ENCODE results near the gene EFHC1.

Gene EFHC1

DNA sequence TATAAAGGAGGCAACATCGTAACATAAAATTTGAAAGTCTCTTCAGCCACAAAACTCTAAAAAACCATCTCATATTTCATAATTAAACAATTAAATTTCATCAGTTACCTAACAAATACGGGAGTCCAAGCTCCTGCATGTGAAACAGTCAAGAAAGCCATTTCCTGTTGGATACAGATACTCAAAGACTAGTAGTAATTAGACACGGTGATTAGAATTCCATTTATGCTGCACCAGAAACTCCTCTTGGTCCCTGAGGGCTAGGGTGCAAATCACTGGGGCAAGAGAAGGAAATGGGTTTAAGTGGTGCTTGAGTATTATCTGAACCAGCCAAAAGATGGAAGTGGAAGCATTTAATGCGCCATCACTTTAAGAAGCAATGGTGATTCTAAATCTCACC is 129.3 kb downstream of the EFHC1 start:
- no peaks in the 10 kb centered on the region for H3K27me3 ChIP-seq
- H3K9me3 ChIP-seq, result no peaks in the 10 kb centered on the region
- H3K4me3 ChIP-seq (ENCODE audit: low read depth in 1 of 2, low read length in 1 of 2), result no peak overlapping the region
- H3K4me1 ChIP-seq (ENCODE audit: control insufficient read depth in 1 of 2, insufficient read depth in 1 of 2, low read depth in 1 of 2, low read length in 1 of 2), result peaks cover 8 to 9% of the 10 kb centered on the region in 2 experiments
- no peaks in the 10 kb centered on the region for H3K36me3 ChIP-seq
- no peak overlapping the region for H3K27ac ChIP-seq
- TF ChIP-seq, protein P1, sequence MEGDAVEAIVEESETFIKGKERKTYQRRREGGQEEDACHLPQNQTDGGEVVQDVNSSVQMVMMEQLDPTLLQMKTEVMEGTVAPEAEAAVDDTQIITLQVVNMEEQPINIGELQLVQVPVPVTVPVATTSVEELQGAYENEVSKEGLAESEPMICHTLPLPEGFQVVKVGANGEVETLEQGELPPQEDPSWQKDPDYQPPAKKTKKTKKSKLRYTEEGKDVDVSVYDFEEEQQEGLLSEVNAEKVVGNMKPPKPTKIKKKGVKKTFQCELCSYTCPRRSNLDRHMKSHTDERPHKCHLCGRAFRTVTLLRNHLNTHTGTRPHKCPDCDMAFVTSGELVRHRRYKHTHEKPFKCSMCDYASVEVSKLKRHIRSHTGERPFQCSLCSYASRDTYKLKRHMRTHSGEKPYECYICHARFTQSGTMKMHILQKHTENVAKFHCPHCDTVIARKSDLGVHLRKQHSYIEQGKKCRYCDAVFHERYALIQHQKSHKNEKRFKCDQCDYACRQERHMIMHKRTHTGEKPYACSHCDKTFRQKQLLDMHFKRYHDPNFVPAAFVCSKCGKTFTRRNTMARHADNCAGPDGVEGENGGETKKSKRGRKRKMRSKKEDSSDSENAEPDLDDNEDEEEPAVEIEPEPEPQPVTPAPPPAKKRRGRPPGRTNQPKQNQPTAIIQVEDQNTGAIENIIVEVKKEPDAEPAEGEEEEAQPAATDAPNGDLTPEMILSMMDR (IDR thresholded peaks at IDR 0.05), result no peak

DNA sequence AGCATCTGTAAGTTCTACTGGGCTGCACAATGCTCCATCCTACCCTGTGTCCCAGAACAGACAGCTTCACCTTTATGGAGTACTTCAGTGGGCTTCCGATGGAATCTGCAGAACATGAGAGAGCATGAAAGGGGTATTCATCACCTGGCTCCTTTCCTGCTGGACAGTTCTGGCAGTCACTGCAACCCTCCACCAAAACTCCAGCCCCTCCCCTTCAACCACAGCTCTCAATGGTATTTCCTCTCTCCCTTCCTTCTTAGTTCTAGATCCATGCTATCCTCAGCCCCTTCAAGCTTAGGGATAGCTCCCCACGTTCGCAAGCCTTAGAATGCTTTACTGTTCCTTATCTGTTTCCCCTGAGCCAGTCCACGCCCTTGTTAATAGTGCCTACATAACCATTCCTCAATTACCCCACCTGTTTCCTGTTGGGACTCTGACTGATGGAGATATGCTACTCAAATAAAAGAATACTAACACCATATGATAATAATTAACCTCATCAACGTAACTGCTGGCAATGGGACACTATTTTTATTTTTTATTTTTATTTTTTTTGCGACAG is 130.0 kb downstream of the EFHC1 start:
- no peaks in the 10 kb centered on the region for H3K9me3 ChIP-seq
- TF ChIP-seq, protein P1 (IDR thresholded peaks at IDR 0.05), result no peak
- no peaks in the 10 kb centered on the region for H3K36me3 ChIP-seq
- no peak overlapping the region for H3K4me3 ChIP-seq (ENCODE audit: low read depth in 1 of 2, low read length in 1 of 2)
- peaks cover 8 to 9% of the 10 kb centered on the region in 2 experiments for H3K4me1 ChIP-seq (ENCODE audit: control insufficient read depth in 1 of 2, insufficient read depth in 1 of 2, low read depth in 1 of 2, low read length in 1 of 2)
- H3K27me3 ChIP-seq, result no peaks in the 10 kb centered on the region
- H3K27ac ChIP-seq, result no peak overlapping the region

DNA sequence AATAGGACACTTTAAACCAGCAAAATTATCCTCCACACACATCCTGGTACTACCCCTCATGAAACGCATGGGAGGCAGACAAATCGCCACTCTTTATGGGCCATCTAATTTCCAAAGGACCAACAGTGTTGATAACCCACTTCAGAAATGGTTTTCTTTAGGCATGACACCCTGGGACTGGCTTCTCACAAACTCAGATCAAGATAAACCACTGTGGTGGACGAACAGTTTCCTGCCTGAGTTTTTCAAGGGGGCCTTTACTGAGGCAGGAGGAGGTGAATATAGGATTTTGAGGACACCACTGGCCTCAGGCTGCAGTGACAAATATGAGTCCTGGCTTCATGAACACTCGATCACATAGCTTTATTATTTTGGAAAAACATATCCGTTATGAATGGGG is 130.7 kb downstream of the EFHC1 start:
- TF ChIP-seq, protein P1 (IDR thresholded peaks at IDR 0.05), result no peak
- Histone ChIP-seq H3K9me3 (no peaks in the 10 kb centered on the region), H3K4me1 (ENCODE audit: control insufficient read depth in 1 of 2, insufficient read depth in 1 of 2, low read depth in 1 of 2, low read length in 1 of 2) (peaks cover 8 to 9% of the 10 kb centered on the region in 2 experiments), H3K27me3 (no peaks in the 10 kb centered on the region), H3K36me3 (no peaks in the 10 kb centered on the region), H3K4me3 (ENCODE audit: low read depth in 1 of 2, low read length in 1 of 2) (no peak overlapping the region), H3K27ac (no peak overlapping the region)

DNA sequence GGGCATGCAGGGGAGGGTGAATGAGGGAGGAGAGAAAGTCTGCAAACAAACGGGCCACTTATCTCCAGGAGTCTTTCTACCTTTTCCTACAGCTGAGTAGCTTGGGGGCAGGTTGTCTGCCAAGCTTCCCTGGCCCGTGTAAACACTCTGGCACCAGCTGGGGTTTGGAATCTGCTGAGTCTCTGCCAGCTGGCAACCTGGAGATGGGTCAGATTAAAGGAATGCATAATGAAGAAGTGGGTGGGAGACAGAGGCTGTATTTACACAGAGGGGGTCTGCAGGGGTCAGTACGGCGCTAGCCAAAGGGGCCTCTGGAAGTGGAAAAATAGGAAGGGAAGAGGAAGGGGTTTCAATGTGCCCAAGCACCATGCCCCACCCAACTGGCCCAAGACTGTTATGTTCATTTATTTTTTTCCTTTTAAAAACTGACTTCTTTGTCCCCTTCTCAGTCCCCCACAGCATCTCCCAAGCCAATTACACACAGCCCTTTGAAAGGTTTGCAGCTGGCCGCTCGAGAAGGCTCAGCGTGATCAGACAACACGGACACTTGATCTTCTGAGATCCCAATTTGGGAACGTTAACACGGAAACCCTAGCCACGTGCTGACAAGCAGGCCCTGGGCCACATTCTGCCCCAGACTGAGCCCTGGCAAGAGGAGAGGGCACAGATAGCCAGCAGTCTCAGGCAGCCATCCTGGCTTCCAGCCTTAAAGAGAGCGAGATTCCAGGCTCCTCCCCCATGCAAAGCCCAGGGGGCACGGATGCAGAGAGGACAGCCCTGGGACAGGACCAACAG is 131.5 kb downstream of the EFHC1 start:
- TF ChIP-seq, protein P1 (IDR thresholded peaks at IDR 0.05), result no peak
- H3K4me3 ChIP-seq (ENCODE audit: low read depth in 1 of 2, low read length in 1 of 2), result no peak overlapping the region
- peaks cover 8 to 9% of the 10 kb centered on the region in 2 experiments for H3K4me1 ChIP-seq (ENCODE audit: control insufficient read depth in 1 of 2, insufficient read depth in 1 of 2, low read depth in 1 of 2, low read length in 1 of 2)
- no peaks in the 10 kb centered on the region for H3K9me3 ChIP-seq
- H3K27me3 ChIP-seq, result no peaks in the 10 kb centered on the region
- no peak overlapping the region for H3K27ac ChIP-seq
- no peaks in the 10 kb centered on the region for H3K36me3 ChIP-seq

DNA sequence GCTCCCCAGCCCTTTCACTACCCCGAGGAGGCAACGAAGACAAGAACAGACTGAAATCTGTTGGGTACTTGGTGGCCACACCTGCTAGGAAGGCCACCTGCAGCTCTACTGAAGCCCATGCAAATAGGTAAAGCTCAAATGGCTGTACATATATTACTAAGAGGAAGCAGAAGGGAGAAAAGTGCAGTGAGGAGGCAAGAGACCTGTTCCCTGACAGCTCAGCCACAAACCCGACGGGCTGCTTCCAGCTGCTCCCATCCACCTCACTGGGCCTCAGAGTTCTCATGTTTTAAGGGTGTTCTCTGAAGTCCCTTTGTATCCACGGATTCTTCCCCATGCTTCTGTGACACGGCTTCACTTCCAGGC is 132.1 kb downstream of the EFHC1 start:
- Histone ChIP-seq H3K4me3 (ENCODE audit: low read depth in 1 of 2, low read length in 1 of 2) (no peak overlapping the region), H3K27me3 (no peaks in the 10 kb centered on the region), H3K27ac (no peak overlapping the region), H3K36me3 (no peaks in the 10 kb centered on the region), H3K9me3 (no peaks in the 10 kb centered on the region), H3K4me1 (ENCODE audit: control insufficient read depth in 1 of 2, insufficient read depth in 1 of 2, low read depth in 1 of 2, low read length in 1 of 2) (peaks cover 8 to 9% of the 10 kb centered on the region in 2 experiments)
- TF ChIP-seq, protein P1 (IDR thresholded peaks at IDR 0.05), result no peak
